Pons (tissue), 1 donor: ENCODE data around the gene BCL2L13.
A peak's percentile ranks its signal among the peaks of the same experiment; 100 is the strongest.
"Not testable (repeated sequence)": the region's sequence is repeated elsewhere in the genome, so short reads cannot be mapped to it uniquely, and the experiment has no call there.

ENCODE experiments used
- DNase-seq: peaks from one replicate; pipeline ENCODE4 v3.0.0-alpha.2; 2016; ENCODE audit warnings: low spot score

The BCL2L13 gene

GRCh38 chr22:17638432-17639246, at the start of gene BCL2L13:
TSS of gene BCL2L13 (plus strand) at chr22:17638757. CDS start at chr22:17655712, 16,955 bp downstream.
- DNase-seq: peak; percentile 84

- no peak for DNase-seq
Measured at GRCh38 chr22:17589810-17590375, 48.7 kb upstream of the BCL2L13 start.

- DNase-seq: no peak
Measured at GRCh38 chr22:17590586-17590985, 48.0 kb upstream of the BCL2L13 start.

GRCh38 chr22:17592201-17592600, 46.4 kb upstream of the BCL2L13 start:
- no peak for DNase-seq

- DNase-seq: no peak
Measured at GRCh38 chr22:17596226-17596625, 42.3 kb upstream of the BCL2L13 start.

DNA sequence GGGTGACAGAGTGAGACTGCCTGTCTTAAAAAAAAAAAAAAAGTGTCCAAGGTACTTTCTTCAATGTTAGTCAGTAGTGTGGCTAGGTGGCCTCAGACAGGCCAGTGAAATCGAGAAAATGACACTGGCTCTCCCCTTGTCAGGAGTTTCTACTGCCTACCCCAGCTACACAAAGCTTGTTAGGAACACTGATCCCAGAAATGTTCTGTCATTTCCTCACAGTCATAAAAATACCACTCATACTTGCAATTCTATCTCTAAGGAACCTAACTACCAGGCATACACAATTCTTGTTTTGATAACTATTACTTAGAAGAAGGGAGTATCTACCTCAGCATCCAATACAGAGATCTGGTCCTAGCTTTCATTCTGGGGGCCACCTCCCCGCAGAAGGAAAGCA, 41.3 kb upstream of the BCL2L13 start:
- DNase-seq: no peak

DNA sequence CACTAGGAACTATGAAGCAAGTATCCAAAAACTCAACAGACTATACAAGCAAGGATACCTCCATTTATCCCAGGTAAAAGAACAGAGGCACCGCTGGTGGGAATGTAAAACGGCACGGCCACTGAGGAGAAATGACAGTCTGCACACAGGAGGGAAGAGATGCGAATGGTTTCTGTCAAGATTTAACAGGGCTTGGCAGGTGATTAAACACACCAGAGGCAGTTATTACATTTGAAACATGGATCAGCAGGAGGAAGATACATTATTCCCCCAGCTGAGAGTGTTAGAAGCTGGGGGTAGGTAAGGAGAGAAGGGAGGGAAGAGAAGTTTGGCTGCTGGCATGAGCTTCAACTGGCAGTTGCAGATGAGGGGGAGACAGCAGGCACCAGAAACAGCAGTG, 40.2 kb upstream of the BCL2L13 start:
- DNase-seq: no peak

DNA sequence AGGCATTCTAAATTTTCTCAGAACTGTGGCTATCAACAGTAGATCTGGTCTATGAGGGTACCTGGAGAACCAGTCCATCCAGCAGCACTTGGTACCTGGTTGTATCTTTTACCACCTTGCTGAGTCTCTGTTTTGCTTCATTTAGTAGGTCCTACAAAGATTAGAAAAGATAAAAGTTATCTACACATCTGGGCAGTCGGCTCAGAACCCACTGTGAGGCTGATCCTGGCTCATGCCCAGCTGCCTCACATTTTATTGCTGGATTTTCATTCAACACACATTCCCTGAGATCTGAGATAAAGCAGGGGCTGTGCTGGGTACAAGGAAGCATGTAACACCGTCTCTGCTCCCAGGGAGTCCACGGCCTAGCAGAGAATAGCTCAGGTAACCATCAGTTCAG, 37.5 kb upstream of the BCL2L13 start:
- DNase-seq: no peak

DNA sequence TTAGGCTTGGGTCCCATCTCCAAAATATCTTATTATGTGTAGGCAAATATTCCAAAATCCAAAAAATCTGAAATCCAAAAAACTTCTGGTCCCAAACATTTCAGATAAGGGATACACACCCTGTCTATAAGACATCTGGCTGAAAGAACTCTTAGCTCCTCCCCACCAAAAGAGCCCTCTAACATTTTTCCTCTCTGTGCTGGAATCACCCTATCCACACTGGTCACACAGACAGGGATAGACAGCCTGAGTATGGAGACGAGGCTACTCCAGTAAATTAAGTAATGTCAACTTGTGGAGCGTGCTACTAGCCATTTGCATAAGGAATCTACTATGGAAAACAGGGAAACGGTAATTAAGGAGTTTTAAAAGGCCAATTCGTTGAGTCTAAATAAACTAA, 34.9 kb upstream of the BCL2L13 start:
- DNase-seq: no peak

GRCh38 chr22:17606496-17606895, 32.1 kb upstream of the BCL2L13 start:
- no peak for DNase-seq

GRCh38 chr22:17607891-17608521, 30.6 kb upstream of the BCL2L13 start:
- peak; percentile 24 for DNase-seq

- DNase-seq: no peak
Measured at GRCh38 chr22:17612057-17612456, 26.5 kb upstream of the BCL2L13 start.

GRCh38 chr22:17613280-17613679, 25.3 kb upstream of the BCL2L13 start:
- no peak for DNase-seq

- DNase-seq: no peak
Measured at GRCh38 chr22:17627961-17628405, 10.6 kb upstream of the BCL2L13 start.

GRCh38 chr22:17628406-17629172, 10.0 kb upstream of the BCL2L13 start, which contains the start of gene ATP6V1E1:
TSS of gene ATP6V1E1 (minus strand) at chr22:17628749. CDS start at chr22:17628635, 114 bp downstream.
- peak; percentile 97 for DNase-seq

GRCh38 chr22:17629173-17629489, 9.4 kb upstream of the BCL2L13 start:
- no peak for DNase-seq

DNA sequence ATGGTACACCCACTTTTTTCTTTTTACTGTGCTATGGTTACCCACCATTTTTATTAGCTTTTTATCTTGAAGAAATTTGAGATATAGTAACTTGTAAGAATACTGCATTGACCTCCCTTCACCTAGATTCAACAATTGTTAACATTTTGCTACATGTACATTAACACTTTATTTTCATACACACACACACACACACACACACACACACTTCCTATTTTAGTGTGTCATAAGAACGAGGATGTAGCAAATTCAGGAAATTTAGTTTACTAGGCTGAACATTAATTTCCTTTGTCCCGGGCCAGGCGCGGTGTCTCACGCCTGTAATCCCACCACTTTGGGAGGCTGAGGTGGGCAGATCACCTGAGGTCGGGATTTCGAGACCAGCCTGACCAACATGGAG, 8.9 kb upstream of the BCL2L13 start:
- no peak for DNase-seq

DNA sequence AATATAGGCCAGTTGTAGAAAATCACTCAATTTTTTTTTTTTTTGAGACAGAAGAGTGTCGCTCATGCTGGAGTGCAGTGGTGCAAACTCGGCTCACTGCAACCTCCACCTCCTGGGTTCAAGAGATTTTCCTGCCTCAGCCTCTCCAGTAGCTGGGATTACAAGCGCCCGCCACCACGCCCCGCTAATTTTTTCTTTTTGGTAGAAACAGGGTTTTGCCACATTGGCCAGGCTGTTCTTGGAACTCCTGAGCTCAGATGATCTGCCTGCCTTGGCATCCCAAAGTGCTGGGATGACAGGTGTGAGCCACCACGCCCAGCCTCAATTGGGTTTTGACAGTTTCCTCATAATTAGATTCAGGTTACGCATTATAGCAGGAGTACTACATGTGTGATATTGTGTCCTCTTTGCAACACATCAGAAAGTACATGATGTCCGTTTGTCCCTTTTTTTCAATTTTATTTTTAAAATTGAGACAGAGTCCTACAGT, 7.4 kb upstream of the BCL2L13 start:
- no peak for DNase-seq

GRCh38 chr22:17633217-17633997, 5.2 kb upstream of the BCL2L13 start:
- no peak for DNase-seq

- DNase-seq: no peak
Measured at GRCh38 chr22:17633998-17634323, 4.6 kb upstream of the BCL2L13 start.

- DNase-seq: no peak
Measured at GRCh38 chr22:17634696-17635095, 3.9 kb upstream of the BCL2L13 start.

DNA sequence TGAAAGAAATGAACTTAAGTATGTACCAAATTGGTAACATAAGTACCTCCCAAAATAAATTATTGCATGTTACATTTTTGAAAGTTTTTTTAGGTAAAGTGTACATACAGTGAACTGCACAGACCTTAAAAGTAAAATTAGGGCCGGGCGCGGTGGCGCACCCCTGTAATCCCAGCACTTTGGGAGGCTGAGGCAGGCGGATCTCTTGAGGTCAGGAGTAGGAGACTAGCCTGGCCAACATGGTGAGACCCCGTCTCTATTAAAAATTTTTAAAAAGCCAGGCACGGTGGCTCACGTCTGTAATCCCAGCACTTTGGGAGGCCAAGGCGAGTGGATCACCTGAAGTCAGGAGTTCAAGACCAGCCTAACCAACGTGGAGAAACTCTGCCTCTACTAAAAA, 1.7 kb upstream of the BCL2L13 start:
- not testable (repeated sequence) for DNase-seq
